Skeletal muscle satellite cell (primary cell): ENCODE data around the gene CLASP1.
"Not testable (repeated sequence)": the region's sequence is repeated elsewhere in the genome, so short reads cannot be mapped to it uniquely, and the experiment has no call there.

Source experiments
- H3K27me3 ChIP-seq: 2 replicates; pipeline ENCODE4 v1.7.0; 2013; ENCODE audit warnings: low read length; ENCODE audit not compliant: control insufficient read depth, insufficient read depth
- H3K36me3 ChIP-seq: 2 replicates; pipeline ENCODE4 v1.7.0; 2013; ENCODE audit warnings: mild to moderate bottlenecking, control low read depth, low read length; ENCODE audit not compliant: insufficient read depth
- H3K4me1 ChIP-seq: 2 replicates; pipeline ENCODE4 v1.7.0; 2013; ENCODE audit warnings: low read length; ENCODE audit not compliant: control insufficient read depth, insufficient read depth
- H3K4me2 ChIP-seq: 2 replicates; pipeline ENCODE4 v1.7.0; 2013; ENCODE audit warnings: mild to moderate bottlenecking, low read length
- H3K4me3 ChIP-seq: 2 replicates; pipeline ENCODE4 v1.7.0; 2013; ENCODE audit warnings: low read length
- H3K9ac ChIP-seq: 2 replicates; pipeline ENCODE4 v1.7.0; 2013; ENCODE audit warnings: mild to moderate bottlenecking, low read depth, low read length, moderate library complexity
- H3K9me3 ChIP-seq: replicated peaks from 2 replicates; pipeline ENCODE4 v1.7.0; 2013; ENCODE audit warnings: mild to moderate bottlenecking, control low read depth, low read length

The CLASP1 gene

GRCh38 chr2:121570036-121570666 lies 79.1 kb downstream of the CLASP1 start:
- Histone ChIP-seq H3K36me3 (peaks cover 3% of the 10 kb centered on the region), H3K4me3 (no peak overlapping the region), H3K9me3 (no peaks in the 10 kb centered on the region), H3K27me3 (no peaks in the 10 kb centered on the region), H3K4me2 (no peak overlapping the region), H3K4me1 (peaks cover 34% of the 10 kb centered on the region), H3K9ac (no peak overlapping the region)

GRCh38 chr2:121567957-121568409 lies 81.3 kb downstream of the CLASP1 start:
- no peaks in the 10 kb centered on the region for H3K27me3 ChIP-seq
- peaks cover 33% of the 10 kb centered on the region for H3K4me1 ChIP-seq
- no peak overlapping the region for H3K9ac ChIP-seq
- H3K4me2 ChIP-seq, result no peak overlapping the region
- no peaks in the 10 kb centered on the region for H3K9me3 ChIP-seq
- H3K36me3 ChIP-seq, result no peaks in the 10 kb centered on the region
- H3K4me3 ChIP-seq, result no peak overlapping the region

- H3K4me1 ChIP-seq, result peaks cover 33% of the 10 kb centered on the region
- no peak overlapping the region for H3K9ac ChIP-seq
These were observed 81.8 kb downstream of the CLASP1 start for GRCh38 chr2:121567452-121567851.

GRCh38 chr2:121565389-121566250 lies 83.6 kb downstream of the CLASP1 start:
- H3K27me3 ChIP-seq, result no peaks in the 10 kb centered on the region
- H3K36me3 ChIP-seq, result no peaks in the 10 kb centered on the region
- peak overlapping the region; percentile 51 for H3K4me2 ChIP-seq
- no peaks in the 10 kb centered on the region for H3K9me3 ChIP-seq
- H3K4me1 ChIP-seq, result peaks cover 44% of the 10 kb centered on the region
- no peak overlapping the region for H3K4me3 ChIP-seq
- peak overlapping the region; percentile 41 for H3K9ac ChIP-seq

More at GRCh38 chr2:121567452-121567851, 81.8 kb downstream of the CLASP1 start:
- Histone ChIP-seq H3K4me2 (peak overlapping the region; percentile 8), H3K27me3 (no peaks in the 10 kb centered on the region), H3K36me3 (no peaks in the 10 kb centered on the region), H3K9me3 (no peaks in the 10 kb centered on the region), H3K4me3 (no peak overlapping the region)

GRCh38 chr2:121564905-121565304 lies 84.4 kb downstream of the CLASP1 start:
- Histone ChIP-seq H3K4me3 (no peak overlapping the region), H3K4me2 (peak overlapping the region; percentile 51), H3K9me3 (no peaks in the 10 kb centered on the region), H3K27me3 (no peaks in the 10 kb centered on the region), H3K4me1 (peaks cover 44% of the 10 kb centered on the region), H3K36me3 (no peaks in the 10 kb centered on the region), H3K9ac (peak overlapping the region; percentile 31)

GRCh38 chr2:121563754-121564153 lies 85.5 kb downstream of the CLASP1 start:
- not testable (repeated sequence) for H3K4me3 ChIP-seq, H3K27me3 ChIP-seq, H3K36me3 ChIP-seq, H3K4me2 ChIP-seq, H3K9ac ChIP-seq, H3K9me3 ChIP-seq
- peaks cover 44% of the 10 kb centered on the region for H3K4me1 ChIP-seq

GRCh38 chr2:121562269-121563176 lies 86.7 kb downstream of the CLASP1 start:
- Histone ChIP-seq H3K9ac (no peak overlapping the region), H3K4me1 (peaks cover 35% of the 10 kb centered on the region), H3K36me3 (no peaks in the 10 kb centered on the region), H3K9me3 (no peaks in the 10 kb centered on the region), H3K27me3 (no peaks in the 10 kb centered on the region), H3K4me3 (no peak overlapping the region), H3K4me2 (no peak overlapping the region)

GRCh38 chr2:121561617-121562268 lies 87.5 kb downstream of the CLASP1 start:
- Histone ChIP-seq H3K4me3 (no peak overlapping the region), H3K9ac (no peak overlapping the region), H3K9me3 (no peaks in the 10 kb centered on the region), H3K4me1 (peaks cover 29% of the 10 kb centered on the region), H3K4me2 (peak overlapping the region; percentile 23), H3K36me3 (no peaks in the 10 kb centered on the region), H3K27me3 (no peaks in the 10 kb centered on the region)

GRCh38 chr2:121558329-121558728 lies 90.9 kb downstream of the CLASP1 start:
- H3K4me3 ChIP-seq, result no peak overlapping the region
- H3K9me3 ChIP-seq, result no peaks in the 10 kb centered on the region
- H3K4me2 ChIP-seq, result no peak overlapping the region
- H3K36me3 ChIP-seq, result no peaks in the 10 kb centered on the region
- H3K4me1 ChIP-seq, result peaks cover 12% of the 10 kb centered on the region
- H3K27me3 ChIP-seq, result no peaks in the 10 kb centered on the region
- no peak overlapping the region for H3K9ac ChIP-seq

- no peak overlapping the region for H3K4me2 ChIP-seq
- H3K9me3 ChIP-seq, result no peaks in the 10 kb centered on the region
- H3K36me3 ChIP-seq, result no peaks in the 10 kb centered on the region
- H3K9ac ChIP-seq, result no peak overlapping the region
- H3K4me1 ChIP-seq, result no peaks in the 10 kb centered on the region
- H3K4me3 ChIP-seq, result no peak overlapping the region
- H3K27me3 ChIP-seq, result no peaks in the 10 kb centered on the region
These were observed 94.3 kb downstream of the CLASP1 start for GRCh38 chr2:121555008-121555407.
